ENCODE measurements around the gene OR4D2.

Gene OR4D2

GRCh38 chr17:58153046-58153445 is 13.7 kb upstream of the OR4D2 start:
- H3K4me3 ChIP-seq (ENCODE audit: low read depth, low read length) = no peak overlapping the region
- TF ChIP-seq CTCF (IDR thresholded peaks at IDR 0.05; ENCODE audit: borderline replicate concordance, insufficient read depth, low read depth, low read length) = no peak

DNA sequence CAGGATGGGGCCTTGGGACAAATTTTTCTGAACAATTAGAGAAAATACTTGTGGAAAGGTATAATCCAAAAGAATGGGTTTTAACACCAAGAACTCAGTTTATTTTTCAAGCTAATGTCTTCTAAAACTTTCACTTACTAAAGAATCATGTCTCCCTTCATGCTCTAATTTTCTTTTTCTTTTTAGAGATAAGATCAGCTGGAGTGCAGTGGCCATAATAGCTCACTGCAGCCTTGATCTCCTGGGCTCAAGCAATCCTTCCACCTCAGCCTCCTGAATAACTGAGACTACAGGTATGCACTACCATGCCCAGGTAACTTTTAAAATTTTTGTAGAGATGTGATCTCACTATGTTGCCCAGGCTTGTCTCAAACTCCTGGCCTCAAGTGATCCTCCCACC is 13.1 kb upstream of the OR4D2 start:
- H3K4me3 ChIP-seq (ENCODE audit: low read depth, low read length) = no peak overlapping the region
- TF ChIP-seq CTCF (IDR thresholded peaks at IDR 0.05; ENCODE audit: borderline replicate concordance, insufficient read depth, low read depth, low read length) = no peak

GRCh38 chr17:58156839-58157803 is 9.7 kb upstream of the OR4D2 start:
- no peak overlapping the region for H3K4me3 ChIP-seq (ENCODE audit: low read depth, low read length)
- no peak for TF ChIP-seq CTCF (IDR thresholded peaks at IDR 0.05; ENCODE audit: borderline replicate concordance, insufficient read depth, low read depth, low read length)

- no peak for TF ChIP-seq CTCF (IDR thresholded peaks at IDR 0.05; ENCODE audit: borderline replicate concordance, insufficient read depth, low read depth, low read length)
- no peak overlapping the region for H3K4me3 ChIP-seq (ENCODE audit: low read depth, low read length)
Observed at GRCh38 chr17:58158181-58158580, 8.6 kb upstream of the OR4D2 start.

- no peak overlapping the region for H3K4me3 ChIP-seq (ENCODE audit: low read depth, low read length)
- TF ChIP-seq CTCF (IDR thresholded peaks at IDR 0.05; ENCODE audit: borderline replicate concordance, insufficient read depth, low read depth, low read length) = no peak
Observed at GRCh38 chr17:58161566-58161965, 5.2 kb upstream of the OR4D2 start.

- no peak overlapping the region for H3K4me3 ChIP-seq (ENCODE audit: low read depth, low read length)
- no peak for TF ChIP-seq CTCF (IDR thresholded peaks at IDR 0.05; ENCODE audit: borderline replicate concordance, insufficient read depth, low read depth, low read length)
Observed at GRCh38 chr17:58165981-58166380, 801 bp upstream of the OR4D2 start.

DNA sequence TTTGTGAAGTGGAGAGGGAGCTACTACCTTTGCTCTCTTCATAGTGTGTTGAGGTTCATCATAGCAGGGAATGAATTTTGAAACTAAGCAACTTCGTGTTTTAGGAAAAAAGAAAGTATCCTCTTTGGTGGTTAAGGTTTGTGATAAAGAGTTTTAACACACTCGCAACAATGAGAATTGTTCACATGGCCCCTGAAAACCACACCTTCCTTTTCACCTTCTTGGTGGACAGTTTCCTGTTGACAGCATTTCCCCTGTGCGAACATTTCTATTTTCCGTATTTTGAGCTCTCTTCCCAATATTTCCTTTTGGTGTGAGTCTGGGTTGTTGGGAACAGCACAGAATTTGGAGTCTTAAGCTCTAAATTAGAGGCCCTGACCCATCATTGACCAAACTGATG is 3.8 kb downstream of the OR4D2 start:
- no peak for TF ChIP-seq CTCF (IDR thresholded peaks at IDR 0.05; ENCODE audit: borderline replicate concordance, insufficient read depth, low read depth, low read length)
- no peak overlapping the region for H3K4me3 ChIP-seq (ENCODE audit: low read depth, low read length)
